ENCODE results near the gene KANSL1L. TPM values are rescaled to one million over a fixed set of nuclear protein-coding genes. Genes with fewer than 3 reads are reported as not detected.

KANSL1L gene
- total RNA-seq, 1 donor from 2014 or later: 36.3 TPM

DNA sequence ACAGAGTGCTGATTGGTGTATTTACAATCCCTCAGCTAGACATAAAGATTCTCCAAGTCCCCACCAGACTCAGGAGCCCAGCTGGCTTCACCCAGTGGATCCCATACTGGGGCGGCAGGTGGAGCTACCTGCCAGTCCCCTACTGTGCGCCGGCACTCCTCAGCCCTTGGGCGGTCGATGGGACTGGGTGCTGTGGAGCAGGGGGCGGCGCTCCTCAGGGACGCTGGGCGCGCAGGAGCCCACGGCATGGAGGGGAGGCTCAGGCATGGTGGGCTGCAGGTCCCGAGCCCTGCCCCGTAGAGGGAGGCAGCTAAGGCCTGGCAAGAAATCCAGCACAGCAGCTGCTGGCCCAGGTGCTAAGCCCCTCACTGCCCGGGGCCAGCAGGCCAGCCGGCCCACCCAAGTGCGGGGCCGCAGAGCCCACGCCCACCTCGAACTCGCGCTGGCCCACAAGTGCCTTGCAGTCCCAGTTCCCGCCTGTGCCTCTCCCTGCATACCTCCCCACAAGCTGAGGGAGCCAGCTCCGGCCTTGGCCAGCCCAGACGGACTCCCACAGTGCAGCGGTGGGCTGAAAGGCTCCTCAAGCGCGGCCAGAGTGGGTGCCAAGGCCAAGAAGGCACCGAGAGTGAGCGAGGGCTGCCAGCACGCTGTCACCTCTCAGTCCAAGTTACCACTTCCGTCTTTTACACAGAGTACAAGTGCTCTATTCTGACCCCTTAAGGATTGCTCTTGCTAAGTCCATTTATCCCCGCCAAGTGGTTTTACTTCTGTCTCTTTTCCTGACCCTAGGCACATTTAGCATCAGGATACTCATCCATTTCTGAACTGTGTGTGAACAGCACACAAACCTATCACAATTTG, 170.5 kb downstream of the KANSL1L start:
- Histone ChIP-seq H3K9me3 (no peaks in the 10 kb centered on the region), H3K36me3 (no peaks in the 10 kb centered on the region), H3K27me3 (no peaks in the 10 kb centered on the region), H3K4me3 (no peak overlapping the region), H3K27ac (no peak overlapping the region), H3K4me1 (peaks cover 31% of the 10 kb centered on the region)
- TF ChIP-seq, protein P1, sequence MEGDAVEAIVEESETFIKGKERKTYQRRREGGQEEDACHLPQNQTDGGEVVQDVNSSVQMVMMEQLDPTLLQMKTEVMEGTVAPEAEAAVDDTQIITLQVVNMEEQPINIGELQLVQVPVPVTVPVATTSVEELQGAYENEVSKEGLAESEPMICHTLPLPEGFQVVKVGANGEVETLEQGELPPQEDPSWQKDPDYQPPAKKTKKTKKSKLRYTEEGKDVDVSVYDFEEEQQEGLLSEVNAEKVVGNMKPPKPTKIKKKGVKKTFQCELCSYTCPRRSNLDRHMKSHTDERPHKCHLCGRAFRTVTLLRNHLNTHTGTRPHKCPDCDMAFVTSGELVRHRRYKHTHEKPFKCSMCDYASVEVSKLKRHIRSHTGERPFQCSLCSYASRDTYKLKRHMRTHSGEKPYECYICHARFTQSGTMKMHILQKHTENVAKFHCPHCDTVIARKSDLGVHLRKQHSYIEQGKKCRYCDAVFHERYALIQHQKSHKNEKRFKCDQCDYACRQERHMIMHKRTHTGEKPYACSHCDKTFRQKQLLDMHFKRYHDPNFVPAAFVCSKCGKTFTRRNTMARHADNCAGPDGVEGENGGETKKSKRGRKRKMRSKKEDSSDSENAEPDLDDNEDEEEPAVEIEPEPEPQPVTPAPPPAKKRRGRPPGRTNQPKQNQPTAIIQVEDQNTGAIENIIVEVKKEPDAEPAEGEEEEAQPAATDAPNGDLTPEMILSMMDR (IDR thresholded peaks at IDR 0.05): no peak
- DNase-seq: no peak
- intact Hi-C loops (cut with DNase I): no loop called here
- no peak for ATAC-seq

DNA sequence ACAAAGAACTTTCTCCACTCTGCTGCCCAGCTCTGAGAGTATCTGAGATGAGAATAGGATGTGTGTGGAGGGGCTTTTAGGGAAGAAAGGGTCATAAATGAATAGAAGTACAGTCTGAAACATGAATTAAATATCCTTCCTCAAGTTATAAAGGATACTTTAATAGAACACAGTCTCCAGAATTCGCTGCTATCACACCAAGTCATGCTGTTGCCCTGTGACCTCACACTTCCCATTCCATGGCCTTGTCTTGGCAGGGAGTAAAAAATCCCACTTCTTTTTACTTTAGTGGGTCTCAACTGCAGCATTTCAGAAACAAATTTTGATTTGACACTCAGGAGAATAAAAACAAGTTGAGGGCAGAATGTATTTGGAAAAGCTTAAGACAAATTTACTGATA, 172.6 kb downstream of the KANSL1L start:
- no peak overlapping the region for H3K4me3 ChIP-seq
- TF ChIP-seq, protein P1 (IDR thresholded peaks at IDR 0.05): no peak
- H3K36me3 ChIP-seq: no peaks in the 10 kb centered on the region
- intact Hi-C loops (cut with DNase I): no loop called here
- ATAC-seq (no peak), DNase-seq (no peak)
- no peaks in the 10 kb centered on the region for H3K27me3 ChIP-seq
- no peaks in the 10 kb centered on the region for H3K9me3 ChIP-seq
- H3K4me1 ChIP-seq: peaks cover 10% of the 10 kb centered on the region
- no peak overlapping the region for H3K27ac ChIP-seq

DNA sequence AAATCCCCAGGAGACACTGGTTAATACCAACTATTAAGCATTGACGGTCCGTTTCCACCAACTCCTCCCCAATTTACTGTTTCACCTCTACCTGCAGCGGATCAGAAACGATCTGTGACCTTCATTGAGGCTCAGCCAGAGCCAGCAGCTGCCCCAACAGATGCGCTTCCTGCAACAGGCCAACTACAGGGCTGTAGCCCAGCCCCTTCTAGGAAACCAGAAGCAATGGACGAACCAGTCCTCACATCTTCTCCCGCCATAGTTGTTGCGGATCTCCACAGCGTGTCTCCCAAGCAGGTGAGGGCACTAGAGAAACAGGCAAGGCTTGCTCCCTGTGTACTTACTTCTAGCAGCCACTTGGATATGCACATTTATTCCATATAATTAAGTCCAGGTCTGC, 177.2 kb downstream of the KANSL1L start:
- intact Hi-C loops (cut with DNase I): no loop called here
- H3K27me3 ChIP-seq: no peaks in the 10 kb centered on the region
- no peak for ATAC-seq
- H3K4me1 ChIP-seq: no peaks in the 10 kb centered on the region
- no peaks in the 10 kb centered on the region for H3K9me3 ChIP-seq
- no peak for DNase-seq
- no peaks in the 10 kb centered on the region for H3K36me3 ChIP-seq
- TF ChIP-seq, protein P1 (IDR thresholded peaks at IDR 0.05): no peak
- H3K27ac ChIP-seq: no peak overlapping the region
- H3K4me3 ChIP-seq: no peak overlapping the region

DNA sequence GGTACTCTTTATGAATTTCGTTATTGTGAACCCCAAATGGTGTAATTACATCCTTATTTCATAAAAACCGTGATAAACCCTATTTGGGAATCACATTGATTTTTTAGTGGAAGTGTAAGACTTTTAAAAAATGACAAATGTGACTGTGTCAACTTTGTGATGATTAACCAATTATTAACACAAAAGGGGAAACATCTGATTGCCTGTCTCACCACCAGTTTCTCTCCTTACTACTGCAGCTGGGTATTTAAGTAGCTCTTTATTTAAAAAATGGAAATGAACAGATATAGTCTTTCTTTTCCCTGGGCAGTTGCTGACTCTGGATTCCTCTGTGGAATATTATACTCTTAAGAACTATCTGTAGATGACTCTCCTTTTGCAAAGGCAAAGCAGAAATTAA, 180.4 kb downstream of the KANSL1L start:
- Histone ChIP-seq H3K27me3 (no peaks in the 10 kb centered on the region), H3K4me3 (no peak overlapping the region), H3K36me3 (no peaks in the 10 kb centered on the region), H3K4me1 (no peaks in the 10 kb centered on the region), H3K27ac (no peak overlapping the region), H3K9me3 (no peaks in the 10 kb centered on the region)
- no peak for DNase-seq
- TF ChIP-seq, protein P1 (IDR thresholded peaks at IDR 0.05): no peak
- intact Hi-C loops (cut with DNase I): no loop called here
- no peak for ATAC-seq

DNA sequence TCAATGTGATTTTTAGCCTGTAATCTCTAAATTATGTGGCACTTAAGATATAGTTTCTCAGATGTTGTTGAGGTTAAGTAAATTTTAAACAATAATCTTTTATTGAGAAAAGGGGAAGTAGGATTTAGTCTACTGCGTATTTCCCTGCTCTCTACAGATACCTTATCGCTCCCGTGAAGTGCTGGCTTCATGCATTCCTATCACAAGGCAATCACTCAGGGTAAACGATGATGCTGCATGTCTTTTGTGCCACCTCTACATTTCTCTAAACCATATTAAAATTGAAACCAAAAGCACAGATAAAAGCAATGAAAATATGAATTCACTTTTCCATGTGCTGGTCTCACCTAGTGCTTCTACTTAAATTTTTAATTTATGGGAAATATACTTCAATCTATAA, 183.2 kb downstream of the KANSL1L start:
- Histone ChIP-seq H3K4me3 (no peak overlapping the region), H3K9me3 (no peaks in the 10 kb centered on the region), H3K4me1 (no peaks in the 10 kb centered on the region), H3K27ac (no peak overlapping the region), H3K36me3 (no peaks in the 10 kb centered on the region), H3K27me3 (no peaks in the 10 kb centered on the region)
- no peak for DNase-seq
- TF ChIP-seq, protein P1 (IDR thresholded peaks at IDR 0.05): no peak
- intact Hi-C loops (cut with DNase I): no loop called here
- ATAC-seq: no peak
